T-helper 1 cell treated with Interleukin-12 subunit alpha and Interleukin-12 subunit beta and Interleukin-4 antibody, amounts not matched to agents 30 ng/mL and 1 ng/mL, for 36 hours (primary cell): ENCODE data around the gene TNS1. TPM values are rescaled to one million over a fixed set of nuclear protein-coding genes. Genes with fewer than 3 reads are reported as not detected.

ENCODE experiments used
- intact Hi-C: fragments of 100-400 bp; cut with micrococcal nuclease; formaldehyde crosslinking; loops from one replicate; pipeline ENCODE4 v1.15.1; 2024
- total RNA-seq: library from RNA; stranded (reverse); gene quantifications from 2 replicates; pipeline ENCODE4 v1.2.3, GENCODE V29; 2022

Gene TNS1
- total RNA-seq, 1 donor from 2014 or later: 1.0 TPM

GRCh38 chr2:217837530-217837929 lies 165.3 kb downstream of the TNS1 start:
- intact Hi-C loops: no loop called here

GRCh38 chr2:217836901-217837491 lies 165.8 kb downstream of the TNS1 start:
- intact Hi-C loops: no loop called here

GRCh38 chr2:217835931-217836891 lies 166.6 kb downstream of the TNS1 start:
- intact Hi-C loops: no loop called here

GRCh38 chr2:217834744-217835513 lies 167.9 kb downstream of the TNS1 start:
- intact Hi-C loops: no loop called here

GRCh38 chr2:217834057-217834620 lies 168.7 kb downstream of the TNS1 start:
- intact Hi-C loops: no loop called here

- intact Hi-C loops: no loop called here
Measured at GRCh38 chr2:217833439-217833838, 169.4 kb downstream of the TNS1 start.

- intact Hi-C loops: no loop called here
Measured at GRCh38 chr2:217832987-217833386, 169.8 kb downstream of the TNS1 start.

GRCh38 chr2:217832115-217832514 lies 170.7 kb downstream of the TNS1 start:
- intact Hi-C loops: no loop called here

GRCh38 chr2:217831306-217831705 lies 171.5 kb downstream of the TNS1 start:
- intact Hi-C loops: no loop called here

GRCh38 chr2:217830807-217831206 lies 172.0 kb downstream of the TNS1 start:
- intact Hi-C loops: no loop called here

GRCh38 chr2:217830061-217830460 lies 172.7 kb downstream of the TNS1 start:
- intact Hi-C loops: no loop called here

GRCh38 chr2:217829420-217829819 lies 173.4 kb downstream of the TNS1 start:
- intact Hi-C loops: no loop called here

GRCh38 chr2:217828336-217828735 lies 174.5 kb downstream of the TNS1 start:
- intact Hi-C loops: no loop called here

- intact Hi-C loops: no loop called here
Measured at GRCh38 chr2:217827430-217828201, 175.2 kb downstream of the TNS1 start.

GRCh38 chr2:217826991-217827390 lies 175.8 kb downstream of the TNS1 start:
- intact Hi-C loops: no loop called here

- intact Hi-C loops: no loop called here
Measured at GRCh38 chr2:217826520-217826919, 176.3 kb downstream of the TNS1 start.

GRCh38 chr2:217825469-217826235 lies 177.1 kb downstream of the TNS1 start:
- intact Hi-C loops: no loop called here

- intact Hi-C loops: no loop called here
Measured at GRCh38 chr2:217824223-217824622, 178.6 kb downstream of the TNS1 start.

GRCh38 chr2:217823626-217824025 lies 179.2 kb downstream of the TNS1 start:
- intact Hi-C loops: no loop called here
